HG03520 (cell line): ENCODE data around the gene CTNNBL1.
"Not testable (repeated sequence)": the region's sequence is repeated elsewhere in the genome, so short reads cannot be mapped to it uniquely, and the experiment has no call there.

Source experiments
- ATAC-seq: cut with Tn5 transposase; IDR thresholded peaks from one replicate; pipeline ENCODE4 v1.9.1; 2021; ENCODE audit warnings: mild to moderate bottlenecking, moderate library complexity; ENCODE audit not compliant: unreplicated experiment

The CTNNBL1 gene

GRCh38 chr20:37704955-37705354 is 11.1 kb downstream of the CTNNBL1 start:
- ATAC-seq: no peak

- no peak for ATAC-seq
Observed at GRCh38 chr20:37706298-37706697, 12.5 kb downstream of the CTNNBL1 start.

- ATAC-seq: no peak
Observed at GRCh38 chr20:37711001-37711400, 17.2 kb downstream of the CTNNBL1 start.

- ATAC-seq: no peak
Observed at GRCh38 chr20:37711994-37712964, 18.4 kb downstream of the CTNNBL1 start.

GRCh38 chr20:37713396-37713795 is 19.6 kb downstream of the CTNNBL1 start:
- ATAC-seq: no peak

GRCh38 chr20:37714978-37715672 is 21.3 kb downstream of the CTNNBL1 start:
- no peak for ATAC-seq

- no peak for ATAC-seq
Observed at GRCh38 chr20:37721751-37722150, 27.9 kb downstream of the CTNNBL1 start.

GRCh38 chr20:37722312-37722711 is 28.5 kb downstream of the CTNNBL1 start:
- ATAC-seq: not testable (repeated sequence)

- ATAC-seq: no peak
Observed at GRCh38 chr20:37723668-37724067, 29.8 kb downstream of the CTNNBL1 start.

- ATAC-seq: no peak
Observed at GRCh38 chr20:37725165-37725564, 31.3 kb downstream of the CTNNBL1 start.

GRCh38 chr20:37725855-37726254 is 32.0 kb downstream of the CTNNBL1 start:
- no peak for ATAC-seq

- ATAC-seq: no peak
Observed at GRCh38 chr20:37726321-37726720, 32.5 kb downstream of the CTNNBL1 start.

GRCh38 chr20:37726971-37727956 is 33.4 kb downstream of the CTNNBL1 start:
- no peak for ATAC-seq

- no peak for ATAC-seq
Observed at GRCh38 chr20:37727957-37728634, 34.3 kb downstream of the CTNNBL1 start.

GRCh38 chr20:37728635-37728983 is 34.8 kb downstream of the CTNNBL1 start:
- ATAC-seq: no peak

GRCh38 chr20:37729452-37729851 is 35.6 kb downstream of the CTNNBL1 start:
- ATAC-seq: no peak

- no peak for ATAC-seq
Observed at GRCh38 chr20:37729909-37730308, 36.1 kb downstream of the CTNNBL1 start.

- ATAC-seq: no peak
Observed at GRCh38 chr20:37733416-37733815, 39.6 kb downstream of the CTNNBL1 start.

GRCh38 chr20:37734228-37734985 is 40.6 kb downstream of the CTNNBL1 start:
- no peak for ATAC-seq

- ATAC-seq: no peak
Observed at GRCh38 chr20:37735541-37735940, 41.7 kb downstream of the CTNNBL1 start.
